GM12878 (cell line): ENCODE results near the gene ABHD12B. TPM values are rescaled to one million over a fixed set of nuclear protein-coding genes. Genes with fewer than 3 reads are reported as not detected.

Experiments used
- BCL11A ChIP-seq: IDR thresholded peaks from 2 replicates; pipeline ENCODE4 v1.6.1; 2011; ENCODE audit warnings: low read depth, low read length
- DPF2 ChIP-seq: fragments of 450-650 bp; IDR thresholded peaks from 2 replicates; pipeline ENCODE4 v1.6.1; 2017; ENCODE audit warnings: mild to moderate bottlenecking
- GATAD2B ChIP-seq: fragments of 450-650 bp; conservative IDR thresholded peaks from 2 replicates; pipeline ENCODE4 v1.6.1; 2017; ENCODE audit warnings: low read depth, mild to moderate bottlenecking, moderate library complexity
- HDAC6 ChIP-seq: fragments of 200-600 bp; sonication (generic); IDR thresholded peaks from one replicate; pipeline ENCODE4 v1.8.0; 2017; ENCODE audit warnings: antibody characterized with exemption; ENCODE audit not compliant: unreplicated experiment
- JUND ChIP-seq: IDR thresholded peaks from 2 replicates; pipeline ENCODE4 v1.6.1; 2012; ENCODE audit warnings: low read depth, mild to moderate bottlenecking, low read length, improper control_type of control experiment, moderate library complexity
- LARP7 ChIP-seq: fragments of 450-650 bp; IDR thresholded peaks from 2 replicates; pipeline ENCODE4 v1.6.1; 2017; ENCODE audit warnings: mild to moderate bottlenecking
- MXI1 ChIP-seq: fragments of 150-350 bp; IDR thresholded peaks from 2 replicates; pipeline ENCODE4 v1.6.1; 2011; ENCODE audit warnings: low read depth, mild to moderate bottlenecking, inconsistent platforms, low read length, improper control_type of control experiment
- NBN ChIP-seq: fragments of 450-650 bp; IDR thresholded peaks from 2 replicates; pipeline ENCODE4 v1.6.1; 2016
- PML ChIP-seq: IDR thresholded peaks from 2 replicates; pipeline ENCODE4 v1.6.1; 2012; ENCODE audit warnings: low read length, inconsistent platforms
- SREBF2 ChIP-seq: IDR thresholded peaks from 2 replicates; pipeline ENCODE4 v1.6.1; 2012; ENCODE audit warnings: mild to moderate bottlenecking, low read length
- SUPT20H ChIP-seq: IDR thresholded peaks from 2 replicates; pipeline ENCODE4 v1.6.1; 2011; ENCODE audit warnings: low read depth, mild to moderate bottlenecking, low read length, moderate library complexity, borderline replicate concordance; ENCODE audit not compliant: control insufficient read depth
- TCF7 ChIP-seq: IDR thresholded peaks from 2 replicates; pipeline ENCODE4 v1.6.1; 2014; ENCODE audit warnings: antibody characterized with exemption, borderline replicate concordance
- WRNIP1 ChIP-seq: IDR thresholded peaks from 2 replicates; pipeline ENCODE4 v1.6.1; 2011; ENCODE audit warnings: low read depth, low read length, improper control_type of control experiment, borderline replicate concordance
- ZZZ3 ChIP-seq: IDR thresholded peaks from 2 replicates; pipeline ENCODE4 v1.6.1; 2011; ENCODE audit warnings: low read depth; ENCODE audit not compliant: control insufficient read depth, insufficient read length
- polyA plus RNA-seq, 11 experiments: library from polyadenylated mRNA; depleted of rRNA in 4 of 11; unstranded in 6 of 11; stranded (reverse) in 5 of 11; fragments of >200 nt; fragmentation: Nextera tagmentation in 4 of 11; fragmentation: Illumina TruSeq in 1 of 11; extraction: Ambion mirVana in 4 of 11; extraction: Trizol in 1 of 11; gene quantifications; 1 replicate in 1 of 11; 2 replicates in 10 of 11; pipeline versions ENCODE4 v1.2.1 to v1.2.3, GENCODE V29; 2011 to 2016; ENCODE audit warnings: inconsistent platforms in 2 of 11, missing spikeins in 2 of 11, low read depth in 1 of 11
- total RNA-seq, 4 experiments: library from RNA; depleted of rRNA in 3 of 4; stranded (reverse); fragments of >200 nt in 3 of 4; fragmentation: Illumina TruSeq in 1 of 4; extraction: Trizol in 1 of 4; gene quantifications; 2 replicates each; pipeline versions ENCODE4 v1.2.1 to v1.2.3, GENCODE V29; 2013 to 2021
- TF ChIP-seq, protein P1 (sequence below): IDR thresholded peaks from 2 replicates; pipeline ENCODE4 v1.6.1; 2012; ENCODE audit warnings: low read depth, low read length, improper control_type of control experiment
- TF ChIP-seq, protein P2 (sequence below): fragments of 450-650 bp; IDR thresholded peaks from 2 replicates; pipeline ENCODE4 v1.6.1; 2017; ENCODE audit warnings: antibody characterized with exemption, mild to moderate bottlenecking, moderate library complexity
- TF ChIP-seq, protein P3 (sequence below): IDR thresholded peaks from 2 replicates; pipeline ENCODE4 v1.6.1; 2011; ENCODE audit warnings: low read depth, mild to moderate bottlenecking, low read length, moderate library complexity, borderline replicate concordance; ENCODE audit errors: extremely low read depth
- TF ChIP-seq, protein P4 (sequence below): IDR thresholded peaks from 2 replicates; pipeline ENCODE4 v1.6.1; 2011; ENCODE audit warnings: borderline replicate concordance, low read depth, mild to moderate bottlenecking, moderate library complexity, low read length; ENCODE audit not compliant: insufficient read depth, poor library complexity, severe bottlenecking
- TF ChIP-seq, protein P5 (sequence below): fragments of 450-650 bp; IDR thresholded peaks from 2 replicates; pipeline ENCODE4 v1.6.1; 2018; ENCODE audit warnings: borderline replicate concordance, mild to moderate bottlenecking; ENCODE audit not compliant: partially characterized antibody
- TF ChIP-seq, protein P6 (sequence below): IDR thresholded peaks from 2 replicates; pipeline ENCODE4 v1.6.1; 2011; ENCODE audit warnings: mild to moderate bottlenecking, low read depth, low read length, moderate library complexity; ENCODE audit not compliant: insufficient replicate concordance

Gene ABHD12B
- total and polyA plus RNA-seq, 10 of the 15 experiments (the other 5 are each of a cell fraction or from before 2014, with no cell fraction given), result not detected

- TF ChIP-seq, protein P1, sequence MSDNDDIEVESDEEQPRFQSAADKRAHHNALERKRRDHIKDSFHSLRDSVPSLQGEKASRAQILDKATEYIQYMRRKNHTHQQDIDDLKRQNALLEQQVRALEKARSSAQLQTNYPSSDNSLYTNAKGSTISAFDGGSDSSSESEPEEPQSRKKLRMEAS, result no peak
- TF ChIP-seq JUND (peak; percentile 42; the same call in 1 of the 2 replicates), TCF7 (0 out of 2 replicates have a peak, but pooled peaks have one; percentile 39), MXI1 (no peak; the same call in 1 of the 2 replicates), NBN (0 out of 2 replicates have a peak, but pooled peaks have one; percentile 23), SREBF2 (no peak), DPF2 (0 out of 2 replicates have a peak, but pooled peaks have one; percentile 47), WRNIP1 (no peak), HDAC6 (no peak), ZZZ3 (no peak), GATAD2B (0 out of 2 replicates have a peak, but pooled peaks have one; percentile 8), LARP7 (no peak), BCL11A (peak; percentile 61; the same call in 1 of the 2 replicates), PML (peak; percentile 58; the same call in 1 of the 2 replicates), SUPT20H (no peak)
- TF ChIP-seq, protein P2, sequence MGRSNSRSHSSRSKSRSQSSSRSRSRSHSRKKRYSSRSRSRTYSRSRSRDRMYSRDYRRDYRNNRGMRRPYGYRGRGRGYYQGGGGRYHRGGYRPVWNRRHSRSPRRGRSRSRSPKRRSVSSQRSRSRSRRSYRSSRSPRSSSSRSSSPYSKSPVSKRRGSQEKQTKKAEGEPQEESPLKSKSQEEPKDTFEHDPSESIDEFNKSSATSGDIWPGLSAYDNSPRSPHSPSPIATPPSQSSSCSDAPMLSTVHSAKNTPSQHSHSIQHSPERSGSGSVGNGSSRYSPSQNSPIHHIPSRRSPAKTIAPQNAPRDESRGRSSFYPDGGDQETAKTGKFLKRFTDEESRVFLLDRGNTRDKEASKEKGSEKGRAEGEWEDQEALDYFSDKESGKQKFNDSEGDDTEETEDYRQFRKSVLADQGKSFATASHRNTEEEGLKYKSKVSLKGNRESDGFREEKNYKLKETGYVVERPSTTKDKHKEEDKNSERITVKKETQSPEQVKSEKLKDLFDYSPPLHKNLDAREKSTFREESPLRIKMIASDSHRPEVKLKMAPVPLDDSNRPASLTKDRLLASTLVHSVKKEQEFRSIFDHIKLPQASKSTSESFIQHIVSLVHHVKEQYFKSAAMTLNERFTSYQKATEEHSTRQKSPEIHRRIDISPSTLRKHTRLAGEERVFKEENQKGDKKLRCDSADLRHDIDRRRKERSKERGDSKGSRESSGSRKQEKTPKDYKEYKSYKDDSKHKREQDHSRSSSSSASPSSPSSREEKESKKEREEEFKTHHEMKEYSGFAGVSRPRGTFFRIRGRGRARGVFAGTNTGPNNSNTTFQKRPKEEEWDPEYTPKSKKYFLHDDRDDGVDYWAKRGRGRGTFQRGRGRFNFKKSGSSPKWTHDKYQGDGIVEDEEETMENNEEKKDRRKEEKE, result no peak
- TF ChIP-seq, protein P3, sequence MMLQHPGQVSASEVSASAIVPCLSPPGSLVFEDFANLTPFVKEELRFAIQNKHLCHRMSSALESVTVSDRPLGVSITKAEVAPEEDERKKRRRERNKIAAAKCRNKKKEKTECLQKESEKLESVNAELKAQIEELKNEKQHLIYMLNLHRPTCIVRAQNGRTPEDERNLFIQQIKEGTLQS, result no peak
- TF ChIP-seq, protein P4, sequence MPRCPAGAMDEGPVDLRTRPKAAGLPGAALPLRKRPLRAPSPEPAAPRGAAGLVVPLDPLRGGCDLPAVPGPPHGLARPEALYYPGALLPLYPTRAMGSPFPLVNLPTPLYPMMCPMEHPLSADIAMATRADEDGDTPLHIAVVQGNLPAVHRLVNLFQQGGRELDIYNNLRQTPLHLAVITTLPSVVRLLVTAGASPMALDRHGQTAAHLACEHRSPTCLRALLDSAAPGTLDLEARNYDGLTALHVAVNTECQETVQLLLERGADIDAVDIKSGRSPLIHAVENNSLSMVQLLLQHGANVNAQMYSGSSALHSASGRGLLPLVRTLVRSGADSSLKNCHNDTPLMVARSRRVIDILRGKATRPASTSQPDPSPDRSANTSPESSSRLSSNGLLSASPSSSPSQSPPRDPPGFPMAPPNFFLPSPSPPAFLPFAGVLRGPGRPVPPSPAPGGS, result peak; percentile 21
- TF ChIP-seq, protein P5, sequence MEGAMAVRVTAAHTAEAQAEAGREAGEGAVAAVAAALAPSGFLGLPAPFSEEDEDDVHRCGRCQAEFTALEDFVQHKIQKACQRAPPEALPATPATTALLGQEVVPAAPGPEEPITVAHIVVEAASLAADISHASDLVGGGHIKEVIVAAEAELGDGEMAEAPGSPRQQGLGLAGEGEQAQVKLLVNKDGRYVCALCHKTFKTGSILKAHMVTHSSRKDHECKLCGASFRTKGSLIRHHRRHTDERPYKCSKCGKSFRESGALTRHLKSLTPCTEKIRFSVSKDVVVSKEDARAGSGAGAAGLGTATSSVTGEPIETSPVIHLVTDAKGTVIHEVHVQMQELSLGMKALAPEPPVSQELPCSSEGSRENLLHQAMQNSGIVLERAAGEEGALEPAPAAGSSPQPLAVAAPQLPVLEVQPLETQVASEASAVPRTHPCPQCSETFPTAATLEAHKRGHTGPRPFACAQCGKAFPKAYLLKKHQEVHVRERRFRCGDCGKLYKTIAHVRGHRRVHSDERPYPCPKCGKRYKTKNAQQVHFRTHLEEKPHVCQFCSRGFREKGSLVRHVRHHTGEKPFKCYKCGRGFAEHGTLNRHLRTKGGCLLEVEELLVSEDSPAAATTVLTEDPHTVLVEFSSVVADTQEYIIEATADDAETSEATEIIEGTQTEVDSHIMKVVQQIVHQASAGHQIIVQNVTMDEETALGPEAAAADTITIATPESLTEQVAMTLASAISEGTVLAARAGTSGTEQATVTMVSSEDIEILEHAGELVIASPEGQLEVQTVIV, result no peak
- TF ChIP-seq, protein P6, sequence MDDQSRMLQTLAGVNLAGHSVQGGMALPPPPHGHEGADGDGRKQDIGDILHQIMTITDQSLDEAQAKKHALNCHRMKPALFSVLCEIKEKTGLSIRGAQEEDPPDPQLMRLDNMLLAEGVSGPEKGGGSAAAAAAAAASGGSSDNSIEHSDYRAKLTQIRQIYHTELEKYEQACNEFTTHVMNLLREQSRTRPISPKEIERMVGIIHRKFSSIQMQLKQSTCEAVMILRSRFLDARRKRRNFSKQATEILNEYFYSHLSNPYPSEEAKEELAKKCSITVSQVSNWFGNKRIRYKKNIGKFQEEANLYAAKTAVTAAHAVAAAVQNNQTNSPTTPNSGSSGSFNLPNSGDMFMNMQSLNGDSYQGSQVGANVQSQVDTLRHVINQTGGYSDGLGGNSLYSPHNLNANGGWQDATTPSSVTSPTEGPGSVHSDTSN, result no peak
Observed at GRCh38 chr14:50823762-50824636, 47.9 kb upstream of the ABHD12B start (continued).
